Activated CD8-positive, alpha-beta T cell treated with anti-CD3 and anti-CD28 coated beads for 36 hours (primary cell): Measurements from ENCODE around the gene PARP3. TPM values are rescaled to one million over a fixed set of nuclear protein-coding genes. Genes with fewer than 3 reads are reported as not detected.
A peak's percentile ranks its signal among the peaks of the same experiment; 100 is the strongest.

Source experiments
- ATAC-seq: fragments of 200-7000 bp; cut with Tn5 transposase; one replicate; pipeline ENCODE4 v1.10.0; 2021; ENCODE audit warnings: mild to moderate bottlenecking, moderate library complexity
- CTCF ChIA-PET: fragments of 350-600 bp; sonication (Branson Sonifier 250); formaldehyde crosslinking; loops from one replicate; lab custom pipeline; 2021; ENCODE audit warnings: antibody characterized with exemption; lab: Charles Lee
- POLR2A ChIA-PET: fragments of 350-600 bp; sonication (Branson Sonifier 250); formaldehyde crosslinking; loops from one replicate; lab custom pipeline; 2021; ENCODE audit warnings: antibody characterized with exemption; lab: Charles Lee
- DNase-seq: peaks from one replicate; pipeline ENCODE4 v3.0.0-alpha.2; 2020
- H3K27ac Mint-ChIP-seq: one replicate; pipeline ENCODE4 v1.8.0; 2021; ENCODE audit warnings: mild to moderate bottlenecking, mixed read lengths
- H3K27me3 Mint-ChIP-seq: one replicate; pipeline ENCODE4 v1.8.0; 2021; ENCODE audit warnings: mixed read lengths
- H3K36me3 Mint-ChIP-seq: one replicate; pipeline ENCODE4 v1.8.0; 2021; ENCODE audit warnings: low read depth, mixed read lengths
- H3K4me1 Mint-ChIP-seq: one replicate; pipeline ENCODE4 v1.8.0; 2021; ENCODE audit warnings: low read depth, mixed read lengths
- H3K4me3 Mint-ChIP-seq: one replicate; pipeline ENCODE4 v1.8.0; 2021; ENCODE audit warnings: mild to moderate bottlenecking, moderate library complexity, mixed read lengths
- H3K9me3 Mint-ChIP-seq: one replicate; pipeline ENCODE4 v1.8.0; 2021; ENCODE audit warnings: mixed read lengths
- intact Hi-C: fragments of 100-400 bp; cut with micrococcal nuclease; formaldehyde crosslinking; loops from one replicate; pipeline ENCODE4 v1.10.0; 2022
- total RNA-seq, 2 experiments: library from RNA; stranded (reverse); gene quantifications; one replicate each; pipeline ENCODE4 v1.2.3, GENCODE V29; 2021
- TF ChIP-seq, protein P1 (sequence below): fragments of 200-600 bp; IDR thresholded peaks from one replicate; pipeline ENCODE4 v1.8.0; 2022; ENCODE audit warnings: antibody characterized with exemption, mild to moderate bottlenecking

PARP3 gene
- total RNA-seq, 2 experiments from 2014 or later = 11.5 to 12.7 TPM

DNA sequence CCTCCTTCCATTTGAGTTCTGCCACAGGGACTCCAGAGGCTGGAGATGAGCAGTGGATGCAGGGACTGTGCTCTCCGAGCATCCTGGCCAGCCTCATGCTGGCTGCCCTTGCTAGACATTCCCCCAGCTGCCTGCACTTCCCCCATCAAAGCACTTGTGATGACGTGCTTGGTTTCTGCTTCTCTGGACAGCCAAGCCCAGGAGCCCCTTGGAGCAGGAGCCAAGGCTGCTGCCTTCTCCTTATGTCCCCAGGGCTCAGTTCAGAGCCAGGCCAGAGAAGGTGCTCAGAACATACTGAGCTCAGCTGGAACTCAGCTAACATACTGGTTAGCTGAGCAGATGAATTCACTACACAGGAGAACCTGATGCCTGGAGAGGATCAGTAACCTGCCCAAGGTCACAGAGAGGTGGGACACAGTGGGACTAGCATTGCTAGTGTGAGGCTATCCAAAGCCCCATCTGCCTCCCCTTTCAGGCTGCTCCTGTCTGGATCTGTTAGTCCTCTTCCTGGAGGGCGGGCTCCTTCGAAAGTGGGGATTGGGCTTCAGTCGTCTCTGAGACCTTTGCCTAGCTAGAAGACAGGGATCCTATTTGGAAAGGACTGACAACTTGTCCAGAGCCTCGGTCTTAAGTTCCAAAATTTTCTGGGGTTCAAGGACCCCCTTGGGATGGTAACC is 20.8 kb downstream of the PARP3 start:
- Mint-ChIP-seq H3K36me3 (peaks cover 3% of the 10 kb centered on the region), H3K4me1 (peaks cover 4% of the 10 kb centered on the region), H3K4me3 (no peak overlapping the region), H3K27ac (no peak overlapping the region), H3K27me3 (no peaks in the 10 kb centered on the region), H3K9me3 (no peaks in the 10 kb centered on the region)
- POLR2A ChIA-PET = interaction anchor here (0.6 to 2.4 kb wide), 6 partner anchors 10 to 33 kb away, joined by 3 to 11 read pairs (median 3); partner anchors contain the start of genes ABHD14A, ABHD14B, PARP3 and RPL29
- DNase-seq (no peak), ATAC-seq (no peak)
- TF ChIP-seq, protein P1, sequence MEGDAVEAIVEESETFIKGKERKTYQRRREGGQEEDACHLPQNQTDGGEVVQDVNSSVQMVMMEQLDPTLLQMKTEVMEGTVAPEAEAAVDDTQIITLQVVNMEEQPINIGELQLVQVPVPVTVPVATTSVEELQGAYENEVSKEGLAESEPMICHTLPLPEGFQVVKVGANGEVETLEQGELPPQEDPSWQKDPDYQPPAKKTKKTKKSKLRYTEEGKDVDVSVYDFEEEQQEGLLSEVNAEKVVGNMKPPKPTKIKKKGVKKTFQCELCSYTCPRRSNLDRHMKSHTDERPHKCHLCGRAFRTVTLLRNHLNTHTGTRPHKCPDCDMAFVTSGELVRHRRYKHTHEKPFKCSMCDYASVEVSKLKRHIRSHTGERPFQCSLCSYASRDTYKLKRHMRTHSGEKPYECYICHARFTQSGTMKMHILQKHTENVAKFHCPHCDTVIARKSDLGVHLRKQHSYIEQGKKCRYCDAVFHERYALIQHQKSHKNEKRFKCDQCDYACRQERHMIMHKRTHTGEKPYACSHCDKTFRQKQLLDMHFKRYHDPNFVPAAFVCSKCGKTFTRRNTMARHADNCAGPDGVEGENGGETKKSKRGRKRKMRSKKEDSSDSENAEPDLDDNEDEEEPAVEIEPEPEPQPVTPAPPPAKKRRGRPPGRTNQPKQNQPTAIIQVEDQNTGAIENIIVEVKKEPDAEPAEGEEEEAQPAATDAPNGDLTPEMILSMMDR = no peak
- intact Hi-C loops = no loop called here
- CTCF ChIA-PET = interaction anchor here (1.2 to 2.0 kb wide), 3 partner anchors 9 to 21 kb away, joined by 4 to 8 read pairs (median 7); partner anchors contain the start of genes ABHD14B, PARP3 and RRP9

DNA sequence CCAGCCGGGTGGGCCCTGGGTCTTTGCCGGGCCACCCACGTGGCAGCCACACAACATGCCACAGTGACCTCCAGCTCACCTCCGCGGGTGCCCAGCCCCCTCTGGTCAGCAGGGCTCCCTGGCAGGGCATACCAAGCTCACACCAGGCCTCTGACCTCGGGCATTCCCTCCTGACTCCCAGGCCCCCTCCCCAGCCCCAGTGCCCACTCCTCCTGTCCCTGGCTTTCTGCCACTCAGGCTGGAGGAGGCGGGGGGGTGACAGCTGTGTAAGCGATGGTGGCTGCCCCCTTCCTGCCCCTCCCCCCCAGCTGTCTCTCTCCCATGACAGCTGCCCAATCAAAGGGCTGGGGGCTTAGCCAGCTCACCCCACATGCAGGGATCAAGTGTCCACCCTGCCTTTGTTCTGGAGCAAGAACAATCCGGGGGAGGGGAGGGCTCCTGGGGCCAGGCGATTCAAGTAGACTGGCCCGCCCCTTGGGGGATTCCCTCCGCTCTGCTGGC is 21.8 kb downstream of the PARP3 start:
- peaks cover 7% of the 10 kb centered on the region for H3K4me1 Mint-ChIP-seq
- no peaks in the 10 kb centered on the region for H3K27me3 Mint-ChIP-seq
- POLR2A ChIA-PET = interaction anchor here (1.2 to 2.4 kb wide), 3 partner anchors 9 to 11 kb away, joined by 3 to 11 read pairs (median 5); partner anchors contain the start of genes ABHD14A and ABHD14B
- intact Hi-C loops = no loop called here
- no peak overlapping the region for H3K4me3 Mint-ChIP-seq
- CTCF ChIA-PET = interaction anchor here (1.1 to 2.7 kb wide), 3 partner anchors 10 to 165 kb away, joined by 3 to 12 read pairs (median 4); partner anchors contain the start of gene ABHD14B
- TF ChIP-seq, protein P1 = no peak
- DNase-seq (no peak), ATAC-seq (no peak)
- no peaks in the 10 kb centered on the region for H3K9me3 Mint-ChIP-seq
- H3K27ac Mint-ChIP-seq = no peak overlapping the region
- H3K36me3 Mint-ChIP-seq = no peaks in the 10 kb centered on the region

DNA sequence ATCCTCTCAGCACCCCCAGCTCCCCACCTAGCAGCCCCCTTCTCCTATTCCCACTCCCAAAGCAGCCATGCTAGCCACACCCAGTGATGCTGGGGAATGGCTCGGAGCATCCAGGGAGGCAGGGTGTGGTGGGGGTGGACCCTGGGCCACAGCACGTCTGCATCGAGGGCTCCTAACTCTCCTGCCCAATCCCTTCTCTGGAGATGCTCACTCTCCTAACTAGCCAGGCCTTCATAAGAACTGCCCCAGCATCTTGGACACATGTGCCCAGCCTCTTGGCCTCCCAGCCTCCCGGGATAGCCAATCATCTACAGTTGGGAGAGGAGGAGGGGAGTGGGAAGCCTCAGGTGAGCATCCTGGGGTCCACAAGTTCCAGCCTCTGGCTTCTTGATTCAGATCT is 22.4 kb downstream of the PARP3 start:
- DNase-seq (no peak), ATAC-seq (no peak)
- TF ChIP-seq, protein P1 = no peak
- Mint-ChIP-seq H3K27me3 (no peaks in the 10 kb centered on the region), H3K4me3 (no peak overlapping the region), H3K27ac (no peak overlapping the region), H3K9me3 (no peaks in the 10 kb centered on the region), H3K36me3 (no peaks in the 10 kb centered on the region), H3K4me1 (peaks cover 9% of the 10 kb centered on the region)
- ChIA-PET POLR2A (interaction anchor here (1.2 to 2.0 kb wide), 4 partner anchors 9 to 31 kb away, joined by 3 to 6 read pairs (median 4); partner anchors contain the start of genes ABHD14B and GPR62), CTCF (interaction anchor here (1.1 to 2.7 kb wide), 3 partner anchors 9 to 165 kb away, joined by 3 to 12 read pairs (median 6); partner anchors contain the start of genes ABHD14B and PARP3)
- intact Hi-C loops = no loop called here

DNA sequence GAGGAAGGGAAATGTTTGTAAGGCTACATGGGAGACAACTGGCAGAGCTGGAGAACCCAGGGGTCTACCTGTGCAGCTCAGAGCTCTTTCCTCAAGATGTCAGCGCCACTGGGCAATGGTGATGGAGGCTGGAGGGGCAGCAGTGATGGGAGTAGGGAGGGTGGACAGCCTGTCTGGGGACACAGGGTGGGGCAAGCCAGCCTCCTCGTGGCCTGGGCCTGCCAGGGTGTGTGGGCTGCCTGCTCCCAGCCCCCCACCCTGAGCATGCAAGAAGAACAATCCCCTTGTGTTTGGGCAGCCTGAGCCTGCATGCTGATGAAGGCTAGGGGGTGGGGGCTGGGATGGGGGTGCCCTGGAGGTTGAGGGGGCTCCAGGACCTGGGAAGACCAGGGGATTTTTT is 23.9 kb downstream of the PARP3 start:
- TF ChIP-seq, protein P1 = no peak
- Mint-ChIP-seq H3K36me3 (no peaks in the 10 kb centered on the region), H3K27me3 (no peaks in the 10 kb centered on the region), H3K4me1 (peaks cover 9% of the 10 kb centered on the region), H3K9me3 (no peaks in the 10 kb centered on the region), H3K4me3 (peak overlapping the region; percentile 24), H3K27ac (no peak overlapping the region)
- ChIA-PET CTCF (interaction anchor here (1.0 to 3.3 kb wide), 5 partner anchors 8 to 25 kb away, joined by 4 to 14 read pairs (median 6); partner anchors contain the start of genes ABHD14B, PARP3 and RRP9), POLR2A (interaction anchor here (1.0 to 2.0 kb wide), 5 partner anchors 10 to 29 kb away, joined by 3 to 6 read pairs (median 4); partner anchors contain the start of genes GPR62, PARP3 and RRP9)
- intact Hi-C loops = no loop called here
- ATAC-seq = no peak
- no peak for DNase-seq
